Measurements from ENCODE around the gene ALOX5AP. TPM values are rescaled to one million over a fixed set of nuclear protein-coding genes. Genes with fewer than 3 reads are reported as not detected.

ALOX5AP gene
- total and polyA plus RNA-seq, 12 donors: 2.8 to 122 (median 39.8) TPM

DNA sequence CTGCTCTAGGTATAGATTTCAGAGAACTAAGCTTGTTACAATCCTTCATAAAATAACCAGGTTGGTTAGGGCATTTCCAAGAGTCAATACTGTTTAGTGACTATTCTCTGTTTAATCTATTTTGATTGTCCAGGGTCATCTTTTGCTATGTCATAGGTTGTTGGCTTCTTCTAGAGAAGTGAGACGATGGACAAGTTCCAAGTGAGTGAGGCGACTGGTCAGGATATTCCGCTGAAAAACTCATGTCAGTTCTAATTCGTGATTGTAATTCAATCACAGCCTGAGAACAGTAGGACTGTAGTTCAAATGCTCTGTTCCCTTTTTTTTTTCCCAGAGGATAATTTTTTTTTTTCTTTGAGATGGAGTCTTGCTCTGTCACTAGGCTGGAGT is 15.8 kb upstream of the ALOX5AP start:
- no peak overlapping the region for H3K27ac ChIP-seq
- 64 to 77% (median 71%) methylated on average over 4 of the region's 4 CpGs for whole genome bisulfite sequencing, 4 donors
- DNase-seq: no peak
- no peaks in the 10 kb centered on the region for H3K4me1 ChIP-seq (replicated peaks in 1 of 2)
- no peaks in the 10 kb centered on the region for H3K9me3 ChIP-seq (replicated peaks in 1 of 3)
- intact Hi-C loops (cut with DNase I): no loop called here
- H3K4me3 ChIP-seq: no peak overlapping the region
- TF ChIP-seq POLR2A (IDR thresholded peaks at IDR 0.05): no peak
- TF ChIP-seq, protein P1, sequence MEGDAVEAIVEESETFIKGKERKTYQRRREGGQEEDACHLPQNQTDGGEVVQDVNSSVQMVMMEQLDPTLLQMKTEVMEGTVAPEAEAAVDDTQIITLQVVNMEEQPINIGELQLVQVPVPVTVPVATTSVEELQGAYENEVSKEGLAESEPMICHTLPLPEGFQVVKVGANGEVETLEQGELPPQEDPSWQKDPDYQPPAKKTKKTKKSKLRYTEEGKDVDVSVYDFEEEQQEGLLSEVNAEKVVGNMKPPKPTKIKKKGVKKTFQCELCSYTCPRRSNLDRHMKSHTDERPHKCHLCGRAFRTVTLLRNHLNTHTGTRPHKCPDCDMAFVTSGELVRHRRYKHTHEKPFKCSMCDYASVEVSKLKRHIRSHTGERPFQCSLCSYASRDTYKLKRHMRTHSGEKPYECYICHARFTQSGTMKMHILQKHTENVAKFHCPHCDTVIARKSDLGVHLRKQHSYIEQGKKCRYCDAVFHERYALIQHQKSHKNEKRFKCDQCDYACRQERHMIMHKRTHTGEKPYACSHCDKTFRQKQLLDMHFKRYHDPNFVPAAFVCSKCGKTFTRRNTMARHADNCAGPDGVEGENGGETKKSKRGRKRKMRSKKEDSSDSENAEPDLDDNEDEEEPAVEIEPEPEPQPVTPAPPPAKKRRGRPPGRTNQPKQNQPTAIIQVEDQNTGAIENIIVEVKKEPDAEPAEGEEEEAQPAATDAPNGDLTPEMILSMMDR (IDR thresholded peaks at IDR 0.05): no peak
- H3K27me3 ChIP-seq: no peaks in the 10 kb centered on the region
- no peaks in the 10 kb centered on the region for H3K36me3 ChIP-seq (replicated peaks in 1 of 2)

DNA sequence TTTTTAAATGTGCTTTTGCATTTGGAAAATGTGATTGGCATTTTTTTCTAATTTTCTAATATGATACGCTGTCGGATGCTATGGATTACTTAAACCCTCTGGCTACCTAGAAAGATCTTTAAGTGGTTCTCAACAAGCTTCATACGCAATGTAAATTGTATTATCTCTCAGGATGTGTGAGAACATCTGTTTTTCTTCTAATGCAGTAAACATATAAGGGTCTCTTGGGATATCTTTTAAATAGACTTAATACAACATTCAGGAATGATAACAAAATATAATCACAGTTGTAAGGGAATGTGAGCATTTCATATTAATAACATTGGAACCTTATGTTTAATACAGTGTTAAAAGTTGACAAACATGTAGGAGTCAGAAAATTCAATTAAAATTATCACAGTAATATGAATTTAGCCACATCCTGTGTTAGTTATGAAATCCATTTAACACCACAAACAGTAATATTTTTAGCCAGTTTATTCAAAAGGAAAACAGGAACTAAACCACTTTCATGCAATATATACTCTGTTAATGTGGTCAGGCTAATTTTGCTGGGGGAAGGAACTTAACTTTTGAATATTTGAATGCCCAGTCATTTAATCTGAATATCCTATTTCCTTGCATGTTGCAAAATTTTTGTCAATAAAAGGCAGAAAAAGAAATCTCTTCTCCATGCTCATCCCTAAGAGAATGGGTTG is 15.0 kb upstream of the ALOX5AP start:
- Histone ChIP-seq H3K27me3 (no peaks in the 10 kb centered on the region), H3K4me1 (replicated peaks in 1 of 2) (no peaks in the 10 kb centered on the region), H3K27ac (peak overlapping the region in 1 of 5 donors; percentile 6), H3K36me3 (replicated peaks in 1 of 2) (no peaks in the 10 kb centered on the region), H3K9me3 (replicated peaks in 1 of 3) (no peaks in the 10 kb centered on the region), H3K4me3 (no peak overlapping the region)
- WGBS, 4 donors: 83 to 88% (median 87%) methylated on average over 3 of the region's 3 CpGs
- no peak for DNase-seq
- TF ChIP-seq POLR2A (IDR thresholded peaks at IDR 0.05): no peak
- intact Hi-C loops (cut with DNase I): no loop called here

DNA sequence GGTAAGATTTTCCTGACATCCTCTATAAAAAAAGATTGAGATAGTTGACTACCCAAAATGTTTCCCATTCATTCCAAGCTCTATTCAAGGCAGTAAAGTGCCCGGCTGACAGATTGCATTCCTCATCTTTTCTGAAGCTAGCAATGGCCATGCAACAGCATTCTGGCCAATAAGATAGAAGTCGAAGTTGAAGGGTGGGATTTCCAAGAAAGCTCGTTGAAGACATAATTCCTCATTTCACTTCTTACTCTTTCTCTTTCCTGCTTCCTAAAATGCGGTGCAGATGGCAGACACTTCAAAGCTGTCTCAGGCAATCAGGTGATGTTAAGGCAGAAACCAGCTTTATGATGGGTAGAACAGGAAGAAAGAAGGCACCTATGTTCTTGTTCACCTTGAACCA is 13.4 kb upstream of the ALOX5AP start:
- H3K27ac ChIP-seq: no peak overlapping the region
- WGBS, 4 donors: 70 to 82% (median 75%) methylated on average over 4 of the region's 4 CpGs
- H3K4me3 ChIP-seq: no peak overlapping the region
- DNase-seq: no peak
- no peaks in the 10 kb centered on the region for H3K36me3 ChIP-seq (replicated peaks in 1 of 2)
- no peaks in the 10 kb centered on the region for H3K9me3 ChIP-seq (replicated peaks in 1 of 3)
- intact Hi-C loops (cut with DNase I): no loop called here
- H3K27me3 ChIP-seq: no peaks in the 10 kb centered on the region
- TF ChIP-seq POLR2A (IDR thresholded peaks at IDR 0.05): no peak
- TF ChIP-seq, protein P1 (IDR thresholded peaks at IDR 0.05): no peak
- no peaks in the 10 kb centered on the region for H3K4me1 ChIP-seq (replicated peaks in 1 of 2)

DNA sequence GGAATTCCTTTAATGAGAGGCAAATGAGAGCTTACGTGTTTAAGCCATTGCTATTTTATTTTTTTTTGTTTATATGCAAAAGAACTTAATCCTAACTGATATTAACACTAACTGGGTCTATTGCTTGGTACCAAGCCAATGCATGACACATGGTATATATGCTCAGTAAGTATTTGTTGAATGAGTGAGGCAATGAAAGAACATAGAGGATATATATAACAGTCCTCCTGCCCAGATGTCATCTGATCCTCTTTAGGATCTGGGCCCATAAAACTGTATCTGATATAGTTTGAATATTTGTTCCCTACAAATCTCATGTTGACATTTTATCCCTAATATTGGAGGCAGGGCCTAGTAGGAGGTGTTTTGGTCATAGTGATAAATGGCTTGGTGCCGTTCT is 13.0 kb upstream of the ALOX5AP start:
- 89 to 97% (median 95%) methylated on average over 2 of the region's 2 CpGs for WGBS, 4 donors
- no peak for DNase-seq
- no peaks in the 10 kb centered on the region for H3K4me1 ChIP-seq (replicated peaks in 1 of 2)
- H3K4me3 ChIP-seq: no peak overlapping the region
- no peaks in the 10 kb centered on the region for H3K36me3 ChIP-seq (replicated peaks in 1 of 2)
- TF ChIP-seq, protein P1 (IDR thresholded peaks at IDR 0.05): no peak
- TF ChIP-seq POLR2A (IDR thresholded peaks at IDR 0.05): no peak
- no peak overlapping the region for H3K27ac ChIP-seq
- no peaks in the 10 kb centered on the region for H3K27me3 ChIP-seq
- intact Hi-C loops (cut with DNase I): no loop called here
- H3K9me3 ChIP-seq (replicated peaks in 1 of 3): no peaks in the 10 kb centered on the region

DNA sequence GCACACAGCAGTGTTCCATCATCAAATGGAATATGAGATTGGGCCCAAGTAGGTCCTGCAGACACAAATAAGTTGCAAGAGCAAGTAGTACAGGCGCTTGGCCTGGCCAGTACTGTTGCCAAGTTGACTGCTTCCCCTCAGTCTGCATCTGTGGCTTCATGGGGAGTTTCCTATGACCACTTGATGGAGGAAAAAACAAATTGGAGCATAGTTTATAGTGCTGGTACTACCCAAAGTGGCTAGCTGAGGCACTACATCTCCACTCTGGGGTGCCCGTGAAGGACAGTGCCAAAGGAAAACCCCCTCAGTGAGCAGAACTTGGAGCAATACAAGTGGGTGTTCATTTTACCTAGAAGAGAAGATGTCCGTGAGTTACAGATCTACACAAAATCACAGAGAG is 10.6 kb upstream of the ALOX5AP start:
- H3K27ac ChIP-seq: no peak overlapping the region
- intact Hi-C loops (cut with DNase I): no loop called here

More for the DNA sequence above, 10.6 kb upstream of the ALOX5AP start:
- no peak for DNase-seq
- H3K4me1 ChIP-seq (replicated peaks in 1 of 2): no peaks in the 10 kb centered on the region
- no peaks in the 10 kb centered on the region for H3K9me3 ChIP-seq (replicated peaks in 1 of 3)
- TF ChIP-seq, protein P1 (IDR thresholded peaks at IDR 0.05): no peak
- no peak for TF ChIP-seq POLR2A (IDR thresholded peaks at IDR 0.05)
- no peak overlapping the region for H3K4me3 ChIP-seq
- WGBS, 4 donors: 87 to 100% (median 94%) methylated on average over 3 of the region's 3 CpGs
- H3K27me3 ChIP-seq: no peaks in the 10 kb centered on the region
- no peaks in the 10 kb centered on the region for H3K36me3 ChIP-seq (replicated peaks in 1 of 2)
